Cardiac muscle cell (in vitro differentiated cells and primary cell): ENCODE measurements around the gene RPP38. TPM values are rescaled to one million over a fixed set of nuclear protein-coding genes. Genes with fewer than 3 reads are reported as not detected.

Experiments
- DNase-seq, 2 donors: peaks; one replicate each; pipeline versions ENCODE4 v3.0.0 to v3.0.0-alpha.2; 2010 to 2017; ENCODE audit warnings: low read depth in 1 of 2, low spot score in 1 of 2
- H3K27ac ChIP-seq: fragments of 200-600 bp; sonication (generic); 2 replicates; pipeline ENCODE4 v1.5.1; 2016
- H3K27me3 ChIP-seq: fragments of 200-600 bp; sonication (generic); 2 replicates; pipeline ENCODE4 v1.6.0; 2016; ENCODE audit warnings: control low read depth
- H3K36me3 ChIP-seq: fragments of 200-600 bp; sonication (generic); 2 replicates; pipeline ENCODE4 v1.5.1; 2016; ENCODE audit warnings: control low read depth
- H3K4me1 ChIP-seq: fragments of 200-600 bp; sonication (generic); 2 replicates; pipeline ENCODE4 v1.8.1; 2017; ENCODE audit warnings: low read depth, mild to moderate bottlenecking, mixed run types
- H3K4me3 ChIP-seq: fragments of 200-600 bp; sonication (generic); 2 replicates; pipeline ENCODE4 v1.5.1; 2016; ENCODE audit warnings: mild to moderate bottlenecking
- H3K9me3 ChIP-seq: fragments of 200-600 bp; sonication (generic); 2 replicates; pipeline ENCODE4 v1.5.1; 2017; ENCODE audit warnings: low read depth, mild to moderate bottlenecking, control low read depth
- polyA plus RNA-seq: library from polyadenylated mRNA; unstranded; fragments of >200 nt; fragmentation: Nextera tagmentation; extraction: Ambion mirVana; gene quantifications from 2 replicates; pipeline ENCODE4 v1.2.1, GENCODE V29; 2016
- total RNA-seq: library from RNA; depleted of rRNA; stranded (reverse); fragments of >200 nt; gene quantifications from 2 replicates; pipeline ENCODE4 v1.2.3, GENCODE V29; 2016
- TF ChIP-seq, protein P1 (sequence below): IDR thresholded peaks from 2 replicates; pipeline ENCODE4 v1.5.1; 2012; ENCODE audit warnings: low read depth, mild to moderate bottlenecking, low read length

RPP38 gene
- total and polyA plus RNA-seq, 2 experiments from 2014 or later: 18.0 to 20.0 TPM

DNA sequence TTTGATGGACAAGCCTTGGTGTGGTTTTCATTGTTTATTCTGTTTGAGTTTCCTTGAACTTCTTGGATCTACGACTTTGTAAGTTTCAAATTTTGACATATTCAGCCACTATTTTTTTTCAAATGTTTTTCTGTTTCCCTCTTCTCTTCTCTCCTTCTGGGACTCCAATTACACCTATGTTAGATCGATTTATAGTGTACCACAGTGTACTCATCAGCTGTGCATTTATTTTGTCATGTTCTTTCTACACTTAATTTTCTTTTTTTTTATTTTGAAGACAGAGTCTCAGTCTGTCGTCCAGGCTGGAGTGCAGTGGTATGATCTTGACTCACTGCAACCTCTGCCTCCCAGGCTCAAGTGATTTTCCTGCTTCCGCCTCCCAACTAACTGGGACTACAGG, 37.2 kb upstream of the RPP38 start:
- Histone ChIP-seq H3K4me1 (no peaks in the 10 kb centered on the region), H3K27me3 (peaks cover 10% of the 10 kb centered on the region), H3K27ac (no peak overlapping the region), H3K36me3 (no peaks in the 10 kb centered on the region), H3K4me3 (no peak overlapping the region), H3K9me3 (no peaks in the 10 kb centered on the region)
- DNase-seq: no peak
- TF ChIP-seq, protein P1, sequence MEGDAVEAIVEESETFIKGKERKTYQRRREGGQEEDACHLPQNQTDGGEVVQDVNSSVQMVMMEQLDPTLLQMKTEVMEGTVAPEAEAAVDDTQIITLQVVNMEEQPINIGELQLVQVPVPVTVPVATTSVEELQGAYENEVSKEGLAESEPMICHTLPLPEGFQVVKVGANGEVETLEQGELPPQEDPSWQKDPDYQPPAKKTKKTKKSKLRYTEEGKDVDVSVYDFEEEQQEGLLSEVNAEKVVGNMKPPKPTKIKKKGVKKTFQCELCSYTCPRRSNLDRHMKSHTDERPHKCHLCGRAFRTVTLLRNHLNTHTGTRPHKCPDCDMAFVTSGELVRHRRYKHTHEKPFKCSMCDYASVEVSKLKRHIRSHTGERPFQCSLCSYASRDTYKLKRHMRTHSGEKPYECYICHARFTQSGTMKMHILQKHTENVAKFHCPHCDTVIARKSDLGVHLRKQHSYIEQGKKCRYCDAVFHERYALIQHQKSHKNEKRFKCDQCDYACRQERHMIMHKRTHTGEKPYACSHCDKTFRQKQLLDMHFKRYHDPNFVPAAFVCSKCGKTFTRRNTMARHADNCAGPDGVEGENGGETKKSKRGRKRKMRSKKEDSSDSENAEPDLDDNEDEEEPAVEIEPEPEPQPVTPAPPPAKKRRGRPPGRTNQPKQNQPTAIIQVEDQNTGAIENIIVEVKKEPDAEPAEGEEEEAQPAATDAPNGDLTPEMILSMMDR: no peak

DNA sequence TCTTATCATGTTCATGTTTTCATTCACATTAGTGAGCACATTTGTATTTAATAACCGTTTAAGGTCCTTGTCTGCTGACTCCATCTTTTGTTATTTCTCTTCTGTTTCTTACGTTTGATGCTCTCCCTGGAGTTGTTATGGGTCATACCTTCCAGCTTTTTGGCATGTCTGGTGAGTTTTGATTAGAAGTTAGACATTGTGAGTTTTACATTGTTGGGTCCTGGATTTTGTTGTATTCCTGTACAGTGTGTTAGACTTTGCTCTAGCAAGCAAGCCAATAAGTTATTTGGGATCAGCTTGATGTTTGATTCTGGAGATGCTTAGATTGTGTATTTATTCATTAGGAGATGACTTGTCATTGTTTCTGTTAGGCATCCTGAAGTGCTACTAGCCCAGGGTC, 36.5 kb upstream of the RPP38 start:
- no peak overlapping the region for H3K4me3 ChIP-seq
- H3K4me1 ChIP-seq: no peaks in the 10 kb centered on the region
- no peak overlapping the region for H3K27ac ChIP-seq
- H3K36me3 ChIP-seq: no peaks in the 10 kb centered on the region
- TF ChIP-seq, protein P1: no peak
- no peaks in the 10 kb centered on the region for H3K9me3 ChIP-seq
- peaks cover 4% of the 10 kb centered on the region for H3K27me3 ChIP-seq
- DNase-seq: no peak

GRCh38 chr10:15067154-15067553, 30.0 kb upstream of the RPP38 start:
- DNase-seq: no peak
- TF ChIP-seq, protein P1: no peak
- Histone ChIP-seq H3K27ac (no peak overlapping the region), H3K27me3 (no peaks in the 10 kb centered on the region), H3K9me3 (no peaks in the 10 kb centered on the region), H3K4me1 (no peaks in the 10 kb centered on the region), H3K4me3 (no peak overlapping the region), H3K36me3 (no peaks in the 10 kb centered on the region)

GRCh38 chr10:15068802-15069201, 28.4 kb upstream of the RPP38 start:
- peak in 1 of 2 donors; percentile 82 for DNase-seq
- TF ChIP-seq, protein P1: no peak
- Histone ChIP-seq H3K9me3 (no peaks in the 10 kb centered on the region), H3K36me3 (no peaks in the 10 kb centered on the region), H3K27me3 (no peaks in the 10 kb centered on the region), H3K27ac (no peak overlapping the region), H3K4me1 (no peaks in the 10 kb centered on the region), H3K4me3 (no peak overlapping the region)

DNA sequence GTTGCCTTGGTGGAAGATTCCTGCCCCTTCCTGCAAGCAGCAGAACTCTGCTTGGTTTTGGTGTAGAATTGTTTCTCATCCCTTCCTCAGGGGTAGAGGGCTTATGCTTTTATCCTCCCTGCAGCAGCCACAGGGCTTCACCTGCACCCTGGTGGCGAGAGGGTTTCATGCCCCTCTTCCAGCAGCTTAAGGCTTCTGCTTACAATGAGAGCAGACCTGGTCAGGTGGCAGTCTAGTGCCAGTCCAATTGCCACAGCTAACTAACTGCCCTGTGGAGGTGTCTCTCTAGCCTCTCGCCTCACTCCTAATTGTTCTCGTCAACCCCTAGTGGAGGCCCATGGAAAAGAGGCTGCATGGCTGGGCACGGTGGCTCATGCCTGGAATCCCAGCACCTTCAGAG, 27.9 kb upstream of the RPP38 start:
- H3K9me3 ChIP-seq: no peaks in the 10 kb centered on the region
- no peak overlapping the region for H3K27ac ChIP-seq
- H3K27me3 ChIP-seq: no peaks in the 10 kb centered on the region
- no peaks in the 10 kb centered on the region for H3K36me3 ChIP-seq
- no peak for DNase-seq
- TF ChIP-seq, protein P1: no peak
- H3K4me3 ChIP-seq: no peak overlapping the region
- no peaks in the 10 kb centered on the region for H3K4me1 ChIP-seq

GRCh38 chr10:15072358-15072757, 24.8 kb upstream of the RPP38 start:
- Histone ChIP-seq H3K27me3 (no peaks in the 10 kb centered on the region), H3K4me3 (no peak overlapping the region), H3K4me1 (no peaks in the 10 kb centered on the region), H3K36me3 (no peaks in the 10 kb centered on the region), H3K27ac (no peak overlapping the region), H3K9me3 (no peaks in the 10 kb centered on the region)
- no peak for DNase-seq
- TF ChIP-seq, protein P1: no peak
